Measurements from ENCODE around the gene TLR8. TPM values are rescaled to one million over a fixed set of nuclear protein-coding genes. Genes with fewer than 3 reads are reported as not detected.

The TLR8 gene
- total RNA-seq, 6 experiments from 2014 or later, result not detected

DNA sequence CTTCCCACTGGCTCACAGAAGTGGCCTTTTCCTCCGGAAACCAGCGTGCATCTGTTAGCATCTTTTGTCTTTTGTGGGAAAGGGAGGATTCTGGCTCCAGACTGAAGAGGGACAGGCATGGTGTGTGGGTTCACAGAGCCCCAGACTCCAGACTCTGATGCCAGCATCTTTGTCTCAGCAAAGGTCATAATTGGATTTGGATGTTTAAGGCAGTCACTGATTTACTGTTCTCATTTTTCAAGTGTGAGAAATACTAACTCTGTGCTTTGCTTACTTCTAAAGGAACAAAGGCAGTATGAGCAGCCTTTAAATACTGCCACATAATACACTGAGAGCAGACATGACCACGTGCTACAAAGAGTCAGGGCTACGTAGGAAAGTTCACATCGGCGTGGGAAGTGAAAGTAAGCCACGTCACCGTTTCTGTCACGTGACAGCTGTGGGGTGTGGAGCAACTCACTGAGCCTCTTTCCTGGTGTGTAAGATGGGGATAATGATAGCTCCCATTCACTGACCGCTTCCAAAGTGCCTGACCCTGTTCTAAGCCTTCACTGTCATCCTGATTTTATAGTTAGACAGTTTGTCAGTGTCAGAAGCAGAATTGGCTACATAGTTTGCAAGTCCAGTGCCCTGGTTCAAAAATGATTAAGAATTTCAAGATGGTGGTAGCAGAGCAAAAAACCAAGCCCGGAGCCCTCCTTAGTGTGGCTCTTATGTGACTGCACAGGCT lies 43.7 kb downstream of the TLR8 start:
- Mint-ChIP-seq H3K4me3 (peak overlapping the region; percentile 71), H3K4me1 (ENCODE audit: low read depth) (peaks cover 49% of the 10 kb centered on the region), H3K27me3 (ENCODE audit: insufficient read depth) (no peaks in the 10 kb centered on the region), H3K36me3 (ENCODE audit: low read depth) (no peaks in the 10 kb centered on the region), H3K9me3 (no peaks in the 10 kb centered on the region), H3K27ac (peak overlapping the region; percentile 94)
- peak; percentile 86 for DNase-seq
- TF ChIP-seq CTCF (IDR thresholded peaks at IDR 0.05), result no peak

DNA sequence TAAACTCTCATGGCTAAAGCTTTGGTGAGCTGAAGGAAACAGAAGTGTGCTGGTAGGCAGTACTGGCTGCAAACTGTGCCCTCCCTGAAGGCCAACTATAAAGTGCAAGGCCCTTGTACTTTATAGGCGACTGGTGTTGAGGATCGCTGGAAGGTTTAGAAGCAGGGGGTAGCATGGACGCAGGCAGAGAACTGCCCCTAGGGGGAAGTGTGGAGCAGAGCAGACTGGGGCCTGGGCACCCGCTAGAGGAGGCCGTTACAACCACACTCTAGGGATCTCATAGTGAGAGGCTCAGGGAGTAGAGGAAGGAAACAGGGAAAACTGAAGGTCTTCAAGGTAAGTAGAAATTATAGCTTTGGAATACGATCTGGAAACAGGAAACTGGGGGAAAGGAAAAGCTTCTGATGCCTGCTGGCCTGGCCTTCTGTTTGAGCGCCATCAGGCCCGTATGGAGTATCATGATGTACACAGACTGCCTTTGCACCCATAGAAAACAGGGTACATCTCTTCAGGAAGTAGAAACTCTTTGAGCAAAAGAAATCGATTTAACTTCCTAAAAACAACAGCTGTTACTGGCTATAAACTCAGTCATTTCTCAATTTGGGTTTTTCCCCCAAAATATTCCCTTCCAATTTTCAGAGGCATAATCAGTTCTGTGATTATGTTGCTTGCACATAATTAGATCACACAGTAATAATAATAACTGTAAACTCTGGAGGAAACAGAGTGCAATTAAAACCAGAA lies 44.6 kb downstream of the TLR8 start:
- no peak overlapping the region; the same call in 1 of the 2 replicates for H3K4me3 Mint-ChIP-seq
- no peaks in the 10 kb centered on the region for H3K36me3 Mint-ChIP-seq (ENCODE audit: low read depth)
- no peaks in the 10 kb centered on the region for H3K9me3 Mint-ChIP-seq
- peak; percentile 36; the same call in 1 of the 2 replicates for TF ChIP-seq CTCF (IDR thresholded peaks at IDR 0.05)
- peaks cover 52% of the 10 kb centered on the region for H3K4me1 Mint-ChIP-seq (ENCODE audit: low read depth)
- H3K27me3 Mint-ChIP-seq (ENCODE audit: insufficient read depth), result no peaks in the 10 kb centered on the region
- no peak for DNase-seq
- H3K27ac Mint-ChIP-seq, result peak overlapping the region; percentile 94

- H3K9me3 Mint-ChIP-seq, result no peaks in the 10 kb centered on the region
- TF ChIP-seq CTCF (IDR thresholded peaks at IDR 0.05), result no peak
- no peaks in the 10 kb centered on the region for H3K27me3 Mint-ChIP-seq (ENCODE audit: insufficient read depth)
Observed at GRCh38 chrX:12951595-12951975, 45.2 kb downstream of the TLR8 start.

DNA sequence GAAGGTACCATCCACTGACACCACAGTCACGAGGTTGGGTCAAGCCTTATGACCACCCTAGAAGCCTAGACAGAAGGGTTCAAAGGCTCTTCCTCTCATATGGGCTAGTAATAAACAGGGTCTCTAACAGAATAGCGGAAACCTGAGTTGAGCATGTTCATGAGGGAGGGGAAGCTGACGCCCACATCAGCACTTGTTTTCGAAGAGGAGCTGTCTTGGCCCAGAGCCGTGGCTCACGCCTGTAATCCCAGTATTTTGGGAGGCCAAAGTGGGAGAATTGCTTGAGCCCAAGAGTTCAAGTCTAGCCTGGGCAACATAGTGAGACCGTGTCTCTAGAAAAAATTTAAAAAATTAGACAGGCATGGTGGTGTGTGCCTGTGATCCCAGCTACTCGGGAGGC lies 47.0 kb downstream of the TLR8 start:
- H3K4me1 Mint-ChIP-seq (ENCODE audit: low read depth), result peaks cover 49% of the 10 kb centered on the region
- no peaks in the 10 kb centered on the region for H3K9me3 Mint-ChIP-seq
- no peak for TF ChIP-seq CTCF (IDR thresholded peaks at IDR 0.05)
- H3K27me3 Mint-ChIP-seq (ENCODE audit: insufficient read depth), result no peaks in the 10 kb centered on the region
- no peaks in the 10 kb centered on the region for H3K36me3 Mint-ChIP-seq (ENCODE audit: low read depth)
- no peak overlapping the region for H3K4me3 Mint-ChIP-seq
- H3K27ac Mint-ChIP-seq, result no peak overlapping the region
- no peak for DNase-seq

More at GRCh38 chrX:12951595-12951975, 45.2 kb downstream of the TLR8 start:
- H3K36me3 Mint-ChIP-seq (ENCODE audit: low read depth), result no peaks in the 10 kb centered on the region
- H3K4me3 Mint-ChIP-seq, result no peak overlapping the region
- no peak overlapping the region for H3K27ac Mint-ChIP-seq
- H3K4me1 Mint-ChIP-seq (ENCODE audit: low read depth), result peaks cover 52% of the 10 kb centered on the region
- no peak for DNase-seq

DNA sequence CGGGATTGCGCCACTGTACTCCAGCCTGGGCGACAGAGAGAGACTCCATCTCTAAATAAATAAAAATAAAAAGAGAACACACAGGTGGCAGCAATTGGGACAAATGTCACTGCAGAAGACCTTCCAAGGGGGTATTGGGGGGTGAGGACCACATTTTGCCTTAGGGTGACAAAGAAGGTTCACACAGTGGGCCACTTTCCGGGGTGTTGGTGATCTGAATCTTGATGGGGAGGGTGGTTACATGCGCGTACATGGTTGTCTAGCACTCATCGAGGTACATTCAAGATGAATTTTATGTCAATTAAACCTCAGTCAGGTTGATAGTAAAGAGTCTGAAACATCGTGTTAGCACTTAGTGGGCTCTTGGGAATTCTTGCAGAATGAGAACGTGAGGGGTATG lies 48.0 kb downstream of the TLR8 start:
- no peaks in the 10 kb centered on the region for H3K36me3 Mint-ChIP-seq (ENCODE audit: low read depth)
- H3K4me3 Mint-ChIP-seq, result no peak overlapping the region
- TF ChIP-seq CTCF (IDR thresholded peaks at IDR 0.05), result no peak
- no peaks in the 10 kb centered on the region for H3K9me3 Mint-ChIP-seq
- no peak for DNase-seq
- H3K27me3 Mint-ChIP-seq (ENCODE audit: insufficient read depth), result no peaks in the 10 kb centered on the region
- no peak overlapping the region for H3K27ac Mint-ChIP-seq
- H3K4me1 Mint-ChIP-seq (ENCODE audit: low read depth), result peaks cover 39% of the 10 kb centered on the region

Data from HFFc6 (cell line).